ENCODE measurements around the gene ABCA2.
A peak's percentile ranks its signal among the peaks of the same experiment; 100 is the strongest.

Gene ABCA2

DNA sequence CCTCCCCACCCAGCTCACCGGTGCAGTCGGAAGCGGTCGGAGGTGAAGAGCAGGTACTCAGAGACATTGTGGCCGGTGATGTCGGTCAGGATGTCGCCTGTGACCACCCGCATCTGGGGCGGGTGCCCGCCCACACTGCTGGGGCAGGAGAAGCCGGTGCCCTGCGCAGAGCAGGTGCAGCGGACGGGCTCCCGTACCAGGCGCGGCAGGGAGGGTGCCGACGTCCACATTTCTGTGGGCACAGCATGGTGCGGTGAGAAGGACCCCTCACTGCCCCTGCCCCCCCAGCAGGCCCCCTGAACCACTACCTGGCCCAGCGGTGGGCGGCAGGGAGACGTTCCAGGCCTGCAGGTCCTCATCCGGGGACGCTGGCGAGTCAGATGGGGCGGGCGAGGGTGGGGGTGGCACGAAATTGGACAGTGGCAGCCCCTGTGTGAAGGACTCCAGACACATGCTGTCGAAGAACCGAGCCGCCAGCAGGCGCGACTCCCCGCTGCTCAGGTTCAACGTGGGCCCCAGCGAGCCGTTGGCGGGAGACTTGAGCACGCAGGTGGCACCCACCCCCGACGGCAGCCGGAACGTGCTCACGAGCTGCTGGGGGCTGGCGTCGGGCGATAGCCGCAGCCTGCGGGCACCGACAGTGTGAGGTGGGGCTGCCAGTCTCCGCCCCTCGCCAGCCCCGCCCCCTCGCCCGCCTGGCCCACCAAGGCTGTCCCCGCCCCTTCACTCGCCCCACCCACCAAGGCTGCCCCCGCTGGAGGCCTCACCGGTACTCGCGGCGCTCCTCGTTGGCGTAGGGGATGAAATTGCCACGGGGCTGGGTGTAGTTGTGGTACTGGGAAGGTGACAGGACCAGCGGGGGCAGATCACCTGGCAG, 15.1 kb downstream of the ABCA2 start:
- no peak for DNase-seq

DNA sequence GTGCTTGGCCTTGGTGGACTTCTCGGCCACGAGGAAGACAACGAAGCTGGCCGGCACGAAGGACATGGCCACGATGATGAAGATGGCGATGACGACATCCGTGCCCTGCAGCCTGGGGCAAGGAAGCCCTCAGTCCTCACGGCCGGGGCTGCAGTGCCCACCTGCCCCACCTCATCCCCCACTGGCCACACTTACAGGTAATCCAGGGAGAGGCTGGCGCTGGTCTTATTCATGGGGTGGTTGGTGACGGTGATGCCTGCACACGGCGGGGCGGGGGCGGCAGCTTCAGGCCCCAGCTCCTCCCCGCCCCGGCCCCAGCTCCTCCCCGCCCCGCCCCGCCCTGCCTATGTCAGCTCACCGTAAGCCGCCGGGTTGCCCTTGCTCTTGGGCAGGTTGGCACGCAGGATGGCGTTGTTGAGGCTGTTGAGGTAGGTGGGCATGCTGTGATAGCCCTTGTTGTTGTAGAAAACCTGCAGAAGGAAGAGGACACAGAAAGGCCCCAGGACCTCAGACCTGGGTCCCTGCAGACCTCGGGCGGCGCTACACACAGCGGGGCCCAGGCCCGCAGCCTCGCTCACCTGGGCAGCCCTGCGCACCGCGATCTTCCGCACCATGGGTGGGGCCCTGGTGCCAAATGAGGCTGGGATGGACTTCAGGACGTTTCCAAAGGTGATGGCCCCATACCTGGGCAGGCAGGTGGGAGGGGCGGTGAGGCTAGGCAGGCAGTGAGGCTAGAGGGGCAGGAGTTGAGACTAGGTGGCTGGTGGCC, 15.9 kb downstream of the ABCA2 start:
- DNase-seq = no peak

DNA sequence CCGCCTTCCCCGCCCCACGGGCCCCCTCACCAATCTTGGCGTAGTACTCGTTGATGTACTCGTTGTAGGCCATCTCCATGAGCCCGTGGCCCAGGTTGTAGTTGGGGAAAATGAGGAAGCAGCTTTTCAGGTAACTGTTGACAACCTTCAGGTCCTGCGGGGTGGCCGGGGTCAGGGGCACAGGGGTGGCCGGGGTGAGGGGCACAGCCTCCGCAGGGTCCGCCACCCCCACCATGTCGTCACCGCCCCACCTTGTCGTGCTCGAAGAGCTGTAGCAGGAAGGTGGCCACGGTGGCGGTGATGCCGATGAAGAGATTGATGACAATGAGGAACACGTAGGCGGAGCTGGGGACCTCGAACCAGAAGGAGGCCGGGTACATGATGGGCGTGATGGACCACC, 16.9 kb downstream of the ABCA2 start:
- DNase-seq = no peak

DNA sequence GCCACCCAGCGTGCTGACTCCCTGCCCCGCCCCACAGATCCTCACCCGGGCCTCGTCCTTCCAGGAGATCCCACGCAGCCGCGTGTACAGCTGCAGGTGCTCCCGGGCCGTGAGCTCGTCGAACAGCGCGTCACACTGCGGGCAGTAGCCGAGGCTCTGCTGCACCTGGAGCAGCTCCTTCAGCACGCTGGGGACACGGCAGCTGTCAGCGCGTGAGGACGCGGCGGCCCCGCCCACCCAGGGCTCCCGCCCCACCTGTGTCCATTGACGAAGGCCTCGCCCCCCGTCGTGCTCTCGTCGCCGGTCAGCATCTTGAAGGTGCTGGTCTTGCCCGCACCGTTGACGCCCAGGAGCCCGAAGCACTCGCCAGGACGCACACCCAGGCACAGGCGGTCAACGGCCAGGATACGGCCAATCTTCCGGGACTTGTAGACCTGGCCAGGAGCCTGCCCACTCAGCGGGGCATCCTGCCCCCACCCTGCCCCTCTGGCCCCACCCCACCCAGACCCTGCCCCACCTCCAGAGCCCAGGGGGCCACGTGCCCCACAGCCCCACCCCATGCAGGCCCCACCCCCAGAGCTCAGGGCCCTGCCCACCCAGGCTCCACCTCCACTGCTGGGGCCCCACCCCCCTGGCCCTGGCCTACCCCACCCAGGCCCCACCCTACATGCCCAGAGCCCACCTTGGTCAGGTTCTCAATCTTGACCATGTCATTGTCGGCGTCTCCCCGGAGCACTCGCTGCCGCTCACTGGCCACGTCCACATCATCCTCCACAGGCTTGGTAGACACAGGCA, 17.9 kb downstream of the ABCA2 start:
- DNase-seq = no peak

DNA sequence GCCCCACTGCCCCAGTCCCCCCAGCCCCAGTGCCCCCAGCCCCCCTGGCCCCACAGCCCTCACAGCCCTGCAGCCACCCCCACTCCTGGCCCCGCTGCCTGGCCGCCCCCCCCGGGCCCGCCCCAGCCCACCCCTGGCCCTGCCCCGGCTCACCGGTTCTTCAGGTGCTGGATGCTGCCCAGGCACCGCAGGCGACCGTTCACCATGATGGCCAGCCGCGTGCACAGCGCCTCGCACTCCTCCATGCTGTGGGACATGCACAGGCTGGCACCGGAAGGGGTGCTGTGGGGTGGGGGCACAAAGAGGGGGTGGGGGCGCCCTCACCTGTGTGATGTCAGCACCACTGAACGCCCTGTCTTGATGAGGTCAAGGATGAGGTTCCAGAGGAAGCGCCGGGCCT, 18.8 kb downstream of the ABCA2 start:
- DNase-seq = no peak

DNA sequence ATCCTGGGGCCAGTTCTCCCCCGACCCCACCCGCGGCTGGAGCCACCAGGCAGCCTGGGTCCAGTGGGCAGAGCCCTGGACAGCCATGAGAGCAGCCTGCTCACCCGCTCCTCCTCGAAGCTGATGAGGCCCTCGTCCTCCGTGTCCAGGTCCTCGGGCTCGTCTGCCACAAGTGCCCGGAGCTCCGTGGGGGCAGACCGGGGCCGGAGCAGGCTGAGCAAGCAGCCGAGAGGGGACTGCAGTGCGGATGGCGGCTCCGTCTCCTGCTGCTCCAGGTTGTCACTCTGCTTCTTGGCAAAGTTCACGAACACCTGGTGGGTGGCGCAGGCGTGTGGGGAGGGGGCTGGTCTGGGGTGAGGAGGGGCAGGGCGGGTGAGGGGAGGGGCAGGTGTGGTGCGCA, 19.7 kb downstream of the ABCA2 start:
- DNase-seq = no peak

DNA sequence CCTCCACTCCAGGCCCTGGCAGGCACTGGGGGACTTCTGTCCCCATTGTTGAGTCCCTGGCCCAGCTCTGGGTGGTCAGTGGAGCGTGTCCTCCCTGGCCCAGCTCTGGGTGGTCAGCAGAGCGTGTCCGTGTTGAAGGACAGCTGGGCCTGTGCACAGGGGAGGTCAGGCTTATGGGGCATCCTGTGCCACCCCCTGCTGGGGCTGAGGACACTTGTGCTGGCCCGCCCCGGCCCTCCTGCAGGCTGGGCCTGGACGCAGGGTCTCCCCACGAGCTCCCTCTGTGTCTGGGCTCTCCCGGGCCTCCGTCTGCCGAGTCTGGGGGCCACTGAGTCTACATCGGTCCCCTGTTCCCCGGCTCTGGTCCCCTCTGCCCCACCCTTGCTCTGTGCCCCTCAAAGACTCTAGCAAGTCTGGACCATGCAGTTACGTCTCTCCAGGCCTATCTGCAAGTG, 20.2 kb downstream of the ABCA2 start:
- no peak for DNase-seq

DNA sequence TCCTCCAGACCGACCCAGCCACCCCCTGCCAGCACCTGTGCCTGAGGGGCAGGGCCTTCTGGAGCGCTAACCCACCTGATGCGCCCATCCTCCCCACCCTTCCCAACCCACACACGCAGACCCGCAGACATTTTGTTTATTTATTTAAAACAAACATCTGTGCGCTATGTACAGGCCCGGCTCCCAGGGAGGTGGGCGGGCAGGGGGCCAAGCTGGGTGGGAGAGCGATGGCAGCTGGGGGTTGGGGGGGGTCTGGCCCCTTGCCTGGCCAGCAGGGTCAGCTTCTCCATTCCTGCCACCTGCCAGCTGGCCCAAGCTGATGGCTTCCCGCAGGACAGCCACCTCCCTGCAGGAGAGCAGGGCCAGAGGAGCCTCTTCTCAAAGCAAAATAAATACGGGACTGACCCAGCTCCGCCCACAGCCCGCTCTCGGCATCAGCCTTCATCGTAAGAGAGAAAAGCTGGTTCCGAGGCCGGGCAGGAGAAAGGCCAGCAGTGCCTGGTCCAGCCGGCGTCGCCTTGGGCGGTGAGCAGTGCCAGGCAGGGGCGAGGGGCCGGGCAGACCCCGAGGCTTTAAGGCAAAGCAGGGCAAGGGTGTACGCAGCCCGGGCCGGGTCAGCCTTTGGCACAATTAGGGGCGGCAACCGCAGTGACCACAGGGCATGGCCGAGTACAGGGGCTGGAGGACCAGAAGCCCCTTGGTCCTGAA, 20.8 kb downstream of the ABCA2 start:
- no peak for DNase-seq

DNA sequence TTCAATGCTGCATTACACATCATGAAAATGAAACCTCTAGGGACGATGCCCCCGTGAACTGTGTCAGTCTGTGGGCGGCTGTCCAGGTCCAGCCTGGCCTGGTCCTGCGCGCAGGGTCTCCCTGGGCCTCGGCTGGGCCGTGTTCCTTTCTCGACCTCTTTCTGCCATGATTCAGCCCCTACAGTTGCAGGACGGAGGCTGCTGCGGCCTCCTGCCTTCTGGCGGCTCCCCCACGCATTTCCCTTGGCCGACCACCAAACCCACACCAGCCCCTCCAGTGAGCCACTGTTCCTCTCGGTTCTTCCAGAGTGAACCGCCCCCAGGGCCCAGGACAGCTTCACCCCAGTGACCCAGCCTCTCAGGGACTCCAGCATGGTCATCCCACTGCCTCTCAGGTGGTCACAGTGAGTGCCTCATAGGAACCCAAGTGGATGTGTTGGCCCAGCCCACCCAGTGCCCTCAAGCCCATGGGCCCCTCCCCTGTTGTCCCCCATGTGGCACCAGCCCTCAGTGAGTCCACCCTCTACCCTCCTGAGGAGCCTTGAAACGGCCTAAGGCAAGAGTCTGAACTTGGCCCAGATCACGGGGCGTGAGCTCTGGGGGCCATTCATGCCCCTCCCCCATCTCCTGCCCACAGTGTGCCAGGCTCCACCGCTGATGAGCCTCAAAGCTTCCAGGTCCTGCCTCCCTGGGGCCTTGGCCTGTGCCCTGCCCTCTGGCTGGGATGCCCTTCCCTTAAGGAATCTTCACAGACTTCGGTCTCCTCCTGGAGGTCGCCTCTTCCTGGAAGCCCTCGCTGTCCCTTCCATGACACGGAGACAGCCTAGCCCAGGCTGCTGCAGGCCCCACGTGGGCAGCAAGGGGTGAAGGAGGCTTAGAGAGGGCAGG, 21.7 kb downstream of the ABCA2 start:
- no peak for DNase-seq

DNA sequence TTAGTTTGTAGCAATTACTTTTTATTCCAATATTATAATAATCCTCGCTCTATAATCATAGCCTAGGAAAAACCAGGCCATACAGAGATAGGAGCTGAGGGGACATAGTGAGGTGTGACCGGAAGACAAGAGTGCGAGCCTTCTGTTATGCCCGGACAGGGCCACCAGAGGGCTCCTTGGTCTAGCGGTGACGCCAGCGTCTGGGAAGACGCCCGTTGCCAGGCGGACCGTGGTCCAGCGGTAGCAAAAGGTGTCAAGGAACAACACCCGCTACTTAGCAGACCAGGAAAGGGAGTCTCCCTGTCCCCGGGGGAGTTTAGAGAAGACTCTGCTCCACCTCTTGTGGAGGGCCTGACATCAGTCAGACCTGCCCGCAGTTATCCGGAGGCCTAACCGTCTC, 23.8 kb downstream of the ABCA2 start:
- peak; percentile 28 to 31 for DNase-seq

DNA sequence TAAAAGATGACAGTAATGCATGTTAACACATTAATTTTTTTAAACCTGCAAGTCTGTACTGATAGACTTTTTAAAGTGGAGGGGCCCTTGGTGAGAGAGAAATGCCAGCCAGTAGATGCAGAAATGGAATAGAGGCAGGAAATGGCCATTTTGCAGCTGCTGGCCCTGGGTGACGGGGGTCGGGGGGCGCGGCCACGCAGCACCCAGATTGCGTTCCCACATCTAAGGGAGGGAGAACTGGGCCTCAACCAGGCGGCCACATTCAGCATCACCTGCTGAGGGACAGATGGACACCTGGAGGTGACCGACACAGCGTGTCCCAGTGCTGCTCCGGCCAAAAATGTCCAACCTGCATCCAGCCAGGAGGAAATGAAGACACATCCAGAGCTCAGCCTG, 25.4 kb downstream of the ABCA2 start:
- no peak for DNase-seq

DNA sequence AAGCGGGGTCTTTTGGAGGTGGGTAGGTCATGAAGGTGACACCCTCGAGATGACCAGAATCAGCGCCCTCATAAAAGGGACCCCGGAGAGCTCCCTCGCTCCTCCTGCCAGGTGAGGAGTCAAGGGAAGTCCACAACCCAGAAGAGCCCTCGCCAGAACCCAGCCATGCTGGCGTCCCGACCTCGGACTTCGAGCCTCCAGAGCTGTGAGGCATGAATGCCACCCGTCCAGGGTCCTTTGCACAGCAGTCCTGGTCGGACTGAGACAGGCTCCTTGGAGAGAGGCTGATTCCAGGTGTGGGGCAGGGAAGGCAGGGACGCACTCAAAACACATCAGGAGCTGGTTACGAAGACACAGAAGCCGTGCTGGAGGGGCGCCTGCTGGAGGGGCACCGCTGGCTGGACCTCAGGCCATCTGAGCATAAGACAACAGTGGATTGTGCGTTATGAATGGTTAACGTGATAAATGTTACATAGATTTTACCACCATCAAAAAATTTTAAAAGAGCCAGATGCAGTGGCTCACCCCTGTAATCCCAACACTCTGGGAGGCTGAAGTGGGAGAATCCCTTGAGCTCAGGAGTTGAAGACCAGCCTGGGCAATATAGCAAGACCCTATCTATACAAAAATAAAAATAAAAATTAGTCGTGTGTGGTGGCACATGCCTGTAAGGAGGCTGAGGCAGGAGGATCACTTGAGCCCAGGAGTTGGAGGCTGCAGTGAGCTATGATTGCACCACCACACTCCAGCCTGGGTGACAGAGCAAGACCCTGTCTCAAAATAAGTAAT, 26.0 kb downstream of the ABCA2 start:
- no peak for DNase-seq

DNA sequence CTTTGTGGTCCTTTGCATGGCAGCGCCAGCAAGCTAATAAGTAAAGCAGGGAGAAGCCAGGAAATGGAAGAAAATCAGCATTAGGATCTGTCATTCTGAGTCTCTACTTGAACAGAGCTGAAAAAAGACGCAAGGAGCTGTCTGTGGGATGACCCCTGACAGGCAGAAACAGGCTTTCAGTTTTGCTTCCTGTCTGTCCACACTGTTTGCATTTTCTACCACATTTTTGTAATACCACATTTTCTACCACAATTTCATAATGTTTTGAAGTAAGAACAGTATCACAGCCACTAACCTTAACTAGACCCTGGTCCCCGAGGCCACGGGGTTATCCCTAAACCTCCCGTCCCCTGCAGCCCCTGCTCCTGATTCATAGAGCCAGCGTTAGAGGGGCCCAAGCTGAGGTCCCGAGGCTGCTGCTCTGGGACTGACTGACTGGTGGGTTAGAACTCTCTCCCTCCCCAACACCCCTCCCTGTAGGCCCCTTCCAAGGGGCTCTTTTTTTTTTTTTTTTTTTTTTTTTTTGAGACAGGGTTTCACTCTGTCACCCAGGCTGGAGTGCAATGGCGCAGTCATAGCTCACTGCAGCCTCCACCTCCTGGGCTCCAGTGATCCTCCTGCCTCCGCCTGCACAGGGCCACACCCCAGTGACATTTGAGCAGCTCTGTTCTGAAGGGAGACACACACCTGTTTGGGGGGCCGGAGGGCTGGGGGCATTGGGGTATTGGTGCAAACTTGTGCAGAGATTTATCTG, 27.7 kb downstream of the ABCA2 start:
- peak in 1 of 2 donors; percentile 55 for DNase-seq

DNA sequence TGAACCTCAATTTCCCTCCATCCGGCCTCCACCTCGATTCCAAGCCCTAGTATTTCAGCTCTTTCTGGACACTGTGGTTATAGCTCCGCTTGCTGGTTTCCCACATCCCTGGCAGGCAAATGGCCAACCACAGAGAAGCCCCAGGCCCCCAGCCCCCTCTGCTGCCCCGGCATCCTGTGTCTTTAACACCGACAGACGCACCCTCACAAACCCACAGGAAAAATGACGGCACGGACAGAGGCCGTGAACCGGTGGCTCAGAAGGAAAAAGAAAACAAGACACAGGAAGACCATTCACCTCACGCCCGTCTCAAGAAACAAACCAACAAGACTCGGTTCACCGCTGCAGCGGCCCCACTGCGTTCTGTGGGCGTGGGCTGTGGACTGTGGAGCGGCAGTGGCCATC, 30.2 kb downstream of the ABCA2 start:
- peak; percentile 47 to 55 for DNase-seq

DNA sequence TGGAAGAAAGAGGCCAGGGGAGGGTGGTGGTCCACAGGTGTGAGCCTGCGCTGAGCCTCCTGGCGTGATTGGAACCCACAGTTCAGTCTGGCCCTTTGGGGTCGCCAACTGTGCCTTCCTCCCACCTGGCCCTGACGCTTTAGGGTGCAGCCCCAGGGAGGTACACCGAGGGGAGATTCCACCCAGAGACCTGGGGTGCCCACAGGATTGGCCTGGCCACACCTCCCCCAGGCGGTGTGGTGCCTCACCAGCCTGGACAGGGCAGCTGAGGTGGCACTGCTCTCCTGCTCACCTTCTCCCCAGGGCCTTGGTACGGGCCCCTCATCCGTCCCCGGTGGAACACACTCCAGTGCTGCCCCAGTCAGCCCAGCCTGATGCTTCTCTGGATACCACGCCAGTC, 30.7 kb downstream of the ABCA2 start:
- no peak for DNase-seq

DNA sequence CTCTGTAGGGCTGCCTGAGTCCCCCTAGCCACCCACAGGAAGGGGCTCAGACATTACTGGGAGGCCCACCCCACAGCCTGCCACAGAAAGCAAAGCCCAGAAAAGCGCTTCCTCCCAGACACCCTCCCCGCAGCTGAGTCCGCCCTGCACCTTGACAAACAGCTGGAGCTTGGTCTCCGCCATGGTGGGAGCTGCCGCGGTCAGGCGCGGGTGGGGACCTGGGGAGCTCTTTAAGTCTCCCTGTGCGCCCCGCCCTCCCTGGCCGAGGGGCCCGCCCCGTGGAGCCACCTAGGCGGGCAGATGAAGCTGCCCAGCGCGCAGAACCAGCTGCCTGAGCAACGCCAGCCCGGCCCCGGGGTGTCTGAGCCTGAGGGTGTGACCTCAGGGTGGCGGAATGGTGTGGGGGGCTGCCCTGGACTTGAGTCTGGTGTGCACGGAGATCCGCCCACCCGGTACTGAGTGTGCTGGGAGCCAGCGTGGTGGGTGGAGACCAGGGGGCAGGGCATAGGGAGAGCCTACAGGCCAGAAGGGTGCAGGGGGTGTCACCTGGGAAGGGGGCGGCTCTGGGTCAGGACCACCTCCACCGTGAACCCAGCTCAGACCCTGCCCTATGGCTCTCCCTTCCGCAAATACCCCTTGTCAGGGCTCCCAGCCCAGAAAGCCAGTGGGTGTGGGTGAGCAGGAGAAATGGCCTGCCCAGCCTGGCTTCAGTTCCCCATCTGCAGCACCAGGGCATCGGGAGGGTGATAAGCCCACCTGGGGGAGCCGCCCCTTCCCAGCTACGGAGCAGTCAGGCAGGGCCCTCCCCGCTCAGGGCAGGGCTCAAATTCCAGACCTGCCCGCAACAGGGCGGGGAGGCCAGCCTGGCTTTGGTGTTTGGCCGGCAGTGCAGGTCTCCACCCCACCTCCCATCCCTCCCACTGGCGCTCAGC, 31.4 kb downstream of the ABCA2 start, which contains the start of gene CLIC3:
Gene CLIC3 (minus strand): TSS at position 208 of the 932 bp plus-strand sequence. CDS start 25 bp downstream, at position 183.
- peak; percentile 52 to 62 for DNase-seq

DNA sequence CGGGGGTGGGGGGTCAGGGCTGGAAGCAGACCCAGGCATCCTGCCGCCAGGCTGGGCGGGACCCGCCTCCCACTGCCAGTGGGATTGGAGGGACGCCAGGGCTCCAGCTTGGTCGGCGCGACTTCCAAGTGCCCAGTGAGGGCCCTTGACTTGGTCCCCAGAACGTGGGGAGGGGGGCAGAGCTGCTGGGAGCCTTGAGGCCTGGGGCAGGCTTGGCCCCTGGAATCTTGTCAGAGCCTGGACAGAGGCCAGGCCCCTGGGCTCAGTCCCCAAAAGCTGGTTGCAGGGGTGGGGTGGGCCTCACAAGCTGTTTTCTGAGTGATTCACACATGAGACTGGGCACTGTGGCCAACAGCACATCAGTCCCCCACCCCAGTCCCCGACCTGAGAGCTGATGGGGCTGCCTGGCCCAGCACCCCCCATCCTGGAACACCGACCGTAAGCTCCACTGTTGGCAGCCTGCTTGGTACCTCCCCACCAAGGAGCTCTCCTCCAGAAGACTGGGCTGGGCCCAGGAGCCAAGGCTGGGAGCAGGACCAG, 32.2 kb downstream of the ABCA2 start:
- DNase-seq = no peak

DNA sequence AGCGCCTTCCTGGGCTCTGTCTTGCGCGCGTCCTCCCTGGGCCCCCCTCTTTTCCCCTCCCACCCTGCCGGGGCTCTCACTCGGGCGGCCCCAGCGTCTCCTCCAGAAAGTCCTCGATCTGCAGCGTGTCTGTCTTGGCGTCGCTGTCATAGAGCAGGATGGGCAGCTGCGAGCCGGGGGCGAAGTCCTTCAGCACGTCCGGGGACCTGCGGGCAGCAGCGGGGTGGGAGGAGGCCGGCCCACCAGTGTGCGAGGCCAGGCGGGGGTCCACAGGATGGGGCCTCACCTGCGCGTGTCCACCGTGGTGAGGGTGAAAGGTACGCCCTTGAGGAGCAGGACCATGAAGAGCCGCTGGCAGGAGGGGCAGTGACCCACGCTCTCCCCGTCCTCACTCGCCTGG, 32.7 kb downstream of the ABCA2 start:
- DNase-seq = no peak
